GM19455 (cell line): Measurements from ENCODE around the gene ZFYVE28.
"Not testable (repeated sequence)": the region's sequence is repeated elsewhere in the genome, so short reads cannot be mapped to it uniquely, and the experiment has no call there.

Experiments used
- ATAC-seq: cut with Tn5 transposase; IDR thresholded peaks from one replicate; pipeline ENCODE4 v1.9.1; 2021; ENCODE audit not compliant: unreplicated experiment

ZFYVE28 gene

DNA sequence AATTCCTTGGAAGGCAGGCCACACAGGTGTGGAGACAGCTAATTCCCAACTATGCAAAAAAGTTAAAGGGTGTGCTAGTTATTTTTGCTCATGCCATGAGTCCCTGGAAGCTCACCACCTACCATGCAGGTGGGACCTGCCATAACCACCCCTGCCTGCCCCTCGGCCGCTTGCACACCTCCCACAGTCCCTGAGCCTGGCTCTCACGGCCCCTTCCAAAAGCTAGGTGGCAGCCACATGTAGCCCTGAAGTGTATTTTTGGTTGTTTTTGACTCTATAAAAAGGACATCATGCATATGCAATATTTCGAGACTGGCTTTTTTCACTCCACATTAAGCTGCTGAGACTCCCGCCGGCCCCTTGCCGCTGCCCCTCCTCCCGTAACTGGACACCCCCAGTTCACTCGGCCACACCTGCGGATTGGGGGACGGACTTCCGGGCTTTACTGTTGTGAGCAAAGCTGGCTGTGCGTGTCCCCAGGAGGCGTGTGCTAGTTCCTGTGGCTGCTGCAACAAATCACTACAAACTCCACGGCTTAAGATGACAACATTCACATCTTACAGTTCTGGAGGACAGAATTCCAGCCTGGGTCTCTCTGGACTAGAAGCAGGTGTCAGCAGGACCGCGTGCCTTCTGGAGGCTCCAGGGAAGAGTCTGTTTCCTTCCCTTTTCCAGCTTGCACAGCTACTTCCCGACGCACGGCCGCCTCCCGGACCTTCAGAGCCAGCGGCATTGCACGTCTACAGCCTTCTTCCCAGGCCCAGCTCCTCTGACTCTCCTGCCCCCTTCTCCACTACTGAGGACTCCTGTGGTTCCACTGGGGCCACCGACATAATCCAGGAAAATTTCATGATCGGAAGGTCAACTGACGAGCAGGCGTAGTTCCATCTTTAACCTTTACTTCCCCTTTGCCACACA is 24.8 kb downstream of the ZFYVE28 start:
- ATAC-seq: no peak

DNA sequence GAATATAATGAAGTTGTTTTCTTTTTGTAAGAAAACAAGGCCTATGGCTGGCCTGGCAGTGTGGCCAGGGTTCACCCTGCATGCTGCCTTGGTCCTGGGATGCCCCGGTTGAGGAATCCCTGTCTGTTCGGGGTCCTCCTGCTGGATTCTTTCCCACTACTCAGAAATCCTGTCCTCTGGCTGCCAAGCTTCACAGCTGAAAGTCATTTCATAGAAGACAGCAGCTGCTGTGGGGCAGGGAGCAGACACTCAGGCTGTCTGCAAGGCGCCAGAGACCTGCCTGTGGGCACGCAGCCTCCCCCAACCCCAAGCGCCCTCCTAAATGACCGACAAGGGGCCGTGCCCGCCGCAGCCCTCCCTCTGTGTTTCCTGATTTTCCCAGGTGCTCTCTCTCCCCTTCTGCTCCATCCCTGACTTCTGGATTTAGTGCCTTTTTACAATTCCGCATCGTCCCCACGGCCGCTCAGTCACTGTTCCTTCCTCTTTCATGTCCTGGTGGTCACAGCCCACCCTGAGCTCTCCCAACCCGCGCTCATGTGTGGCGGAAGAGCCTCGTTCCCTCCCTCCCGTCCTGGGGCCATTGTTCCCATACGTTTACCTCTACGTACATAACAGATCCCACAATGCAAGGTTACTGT is 27.5 kb downstream of the ZFYVE28 start:
- ATAC-seq: no peak

DNA sequence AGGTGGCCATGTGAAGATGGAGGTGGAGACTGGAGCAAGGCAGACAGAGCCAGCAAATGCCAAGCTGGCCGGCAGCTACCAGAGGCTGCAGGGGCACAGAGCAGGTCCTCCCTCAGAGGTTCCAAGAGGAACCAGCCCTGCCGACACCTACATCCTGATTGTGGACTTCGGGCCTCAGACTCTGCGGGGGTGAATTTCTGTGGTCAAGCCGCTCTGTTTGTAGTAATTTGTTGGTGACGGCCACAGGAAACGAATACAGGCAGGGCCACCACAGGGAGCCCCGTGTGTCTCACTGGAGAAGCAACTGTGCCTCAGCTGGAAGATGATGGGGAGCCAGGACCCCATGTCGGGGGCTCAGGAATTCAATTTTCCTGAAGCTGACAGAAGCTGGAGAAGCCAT is 28.3 kb downstream of the ZFYVE28 start:
- ATAC-seq: no peak

DNA sequence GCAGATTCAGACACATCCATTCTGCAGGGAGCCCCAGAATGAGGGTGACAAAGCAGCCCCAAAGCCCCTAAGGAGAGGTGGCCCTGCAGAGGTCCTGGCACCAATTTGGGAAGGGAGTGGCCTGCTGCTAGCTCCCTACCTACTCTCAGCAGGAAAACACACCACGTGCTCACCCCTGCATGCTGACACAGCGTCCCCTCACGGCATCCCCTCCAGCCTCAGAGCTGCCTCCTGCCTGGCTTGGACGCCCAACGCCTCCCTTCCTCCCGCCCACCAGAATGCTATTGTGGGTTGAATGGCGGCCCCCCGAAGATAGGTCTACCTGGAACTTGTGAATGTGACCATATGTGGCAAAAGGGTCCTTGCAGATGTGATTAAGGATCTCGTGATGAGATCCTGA is 28.8 kb downstream of the ZFYVE28 start:
- no peak for ATAC-seq

DNA sequence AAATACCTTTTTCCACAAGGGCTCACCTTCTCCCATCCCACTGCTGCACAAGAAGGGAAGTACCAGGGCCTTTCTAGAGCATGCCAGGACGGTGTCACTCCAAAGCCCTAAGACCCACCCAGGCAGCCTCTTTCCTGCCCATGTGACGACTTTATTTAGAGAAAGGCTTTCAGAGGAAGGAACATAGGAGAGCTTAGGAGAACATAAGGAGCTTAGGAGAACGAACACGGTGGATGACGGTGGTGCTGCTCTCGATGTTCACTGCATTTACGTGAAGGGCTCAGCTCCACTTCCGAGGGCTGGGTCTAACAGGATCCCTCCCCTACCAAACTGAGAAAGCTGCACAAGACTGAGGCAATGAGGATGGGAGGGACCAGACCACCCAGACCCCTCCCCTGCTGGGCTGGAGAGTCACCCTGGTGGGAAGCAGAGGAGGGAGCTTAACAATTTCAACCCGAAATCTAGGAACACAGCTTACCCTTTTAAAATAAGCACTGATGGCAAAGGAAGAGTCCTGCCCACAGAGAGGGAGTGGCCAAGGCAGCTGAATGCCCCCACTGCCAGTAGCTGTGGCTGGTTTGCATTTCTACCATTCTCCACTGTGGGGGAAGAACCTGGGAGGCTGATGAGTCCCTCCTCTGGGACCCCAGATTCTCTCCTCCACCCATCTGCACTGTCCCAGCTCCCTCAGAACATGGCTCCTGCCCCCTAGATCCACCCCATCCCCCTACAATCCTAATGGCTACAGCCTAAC is 29.8 kb downstream of the ZFYVE28 start:
- ATAC-seq: no peak

DNA sequence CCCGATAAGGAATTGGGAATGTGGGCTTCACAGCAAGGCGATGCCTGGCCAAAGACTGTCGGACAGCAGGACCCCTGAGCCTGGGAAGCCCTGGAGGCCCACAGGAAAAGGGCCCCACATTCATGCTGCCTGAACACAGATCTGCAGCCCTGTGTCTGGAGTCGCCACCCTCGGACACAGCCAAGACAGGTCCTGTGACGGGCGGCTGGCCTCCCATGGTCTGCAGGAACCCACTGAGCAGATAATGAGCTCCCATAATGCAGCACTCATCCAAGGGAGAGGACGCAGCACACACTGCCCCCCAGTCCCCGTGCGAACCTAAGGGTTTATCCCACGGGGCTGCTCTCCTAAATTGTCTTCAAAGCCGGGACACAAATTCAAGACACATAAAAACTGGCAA is 30.6 kb downstream of the ZFYVE28 start:
- ATAC-seq: no peak

DNA sequence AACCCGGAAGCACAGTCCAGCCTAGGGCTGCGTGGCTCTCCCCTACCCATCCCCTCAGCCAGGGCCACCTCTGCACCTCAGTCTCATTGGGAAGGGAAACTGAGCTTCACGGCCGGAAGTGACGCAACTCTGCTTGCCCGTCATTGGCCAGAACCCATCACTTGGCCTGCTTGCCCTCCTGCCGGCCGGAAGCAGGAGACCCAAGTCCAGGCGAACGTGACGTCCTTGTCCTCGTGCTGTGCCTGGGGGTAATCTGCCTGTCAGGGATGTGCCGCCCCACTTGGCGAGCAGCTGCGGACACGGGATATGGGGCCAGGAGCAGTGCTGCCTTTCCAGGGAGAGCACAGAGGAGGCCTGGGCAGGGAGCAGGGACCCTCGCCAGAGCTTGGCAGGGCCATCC is 31.2 kb downstream of the ZFYVE28 start:
- no peak for ATAC-seq

DNA sequence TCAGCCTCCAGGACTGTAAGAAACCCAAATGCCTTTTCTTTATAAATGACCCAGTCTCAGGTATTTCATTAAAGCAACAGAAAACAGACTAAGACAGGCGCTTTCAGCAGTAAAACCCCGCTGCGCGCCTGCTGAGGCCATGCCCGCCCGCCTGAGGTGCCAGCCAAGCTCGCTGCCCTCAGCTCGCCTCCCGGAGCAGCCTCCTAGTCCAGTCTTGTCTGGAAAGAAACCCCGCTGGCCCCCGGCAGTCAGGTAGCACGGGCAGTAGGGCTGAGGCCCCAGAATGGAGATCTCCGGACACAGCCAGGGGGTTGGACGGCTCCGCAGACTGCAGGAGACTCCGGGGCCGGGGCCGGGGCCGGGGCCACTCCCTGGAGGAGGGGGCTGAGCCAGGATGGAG is 31.7 kb downstream of the ZFYVE28 start:
- no peak for ATAC-seq

DNA sequence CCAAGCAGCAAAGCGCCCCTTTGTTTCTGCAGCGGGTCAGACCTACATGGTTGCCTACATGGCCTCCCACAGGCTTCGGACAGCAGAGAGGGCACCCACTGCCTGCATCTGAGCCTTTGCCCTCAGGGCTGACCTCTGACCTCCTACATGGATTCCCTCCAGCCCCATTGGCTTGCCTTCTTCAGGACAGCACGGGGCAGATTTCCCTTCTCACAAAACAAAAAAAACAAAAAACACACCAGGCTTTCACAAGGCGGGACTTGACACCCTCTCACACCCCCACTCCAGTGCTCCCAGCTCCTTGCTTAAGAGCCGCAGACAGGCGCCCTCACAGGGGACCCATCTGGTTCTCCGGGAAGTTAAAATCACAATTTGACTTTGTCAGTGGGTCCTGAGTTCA is 32.9 kb downstream of the ZFYVE28 start:
- no peak for ATAC-seq

DNA sequence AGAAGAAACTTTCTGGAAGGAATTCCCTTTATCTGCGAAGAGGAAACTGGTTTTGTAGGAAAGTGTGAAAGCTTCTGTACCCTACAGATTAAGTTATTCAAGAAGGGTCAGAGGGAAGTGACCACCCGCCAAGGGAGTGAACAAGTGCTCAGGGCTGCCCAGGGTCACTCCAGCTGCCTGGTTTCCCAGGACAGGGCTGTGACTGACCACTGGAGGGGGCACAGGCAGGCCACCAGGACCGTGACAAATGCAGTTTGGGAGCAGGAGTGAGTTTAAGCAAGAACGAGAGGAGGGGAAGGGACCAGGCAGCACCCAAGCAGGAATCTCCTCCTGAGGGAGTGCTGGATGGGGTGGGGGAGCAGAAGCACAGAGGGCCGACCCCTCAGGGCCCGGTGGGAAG is 34.2 kb downstream of the ZFYVE28 start:
- no peak for ATAC-seq

DNA sequence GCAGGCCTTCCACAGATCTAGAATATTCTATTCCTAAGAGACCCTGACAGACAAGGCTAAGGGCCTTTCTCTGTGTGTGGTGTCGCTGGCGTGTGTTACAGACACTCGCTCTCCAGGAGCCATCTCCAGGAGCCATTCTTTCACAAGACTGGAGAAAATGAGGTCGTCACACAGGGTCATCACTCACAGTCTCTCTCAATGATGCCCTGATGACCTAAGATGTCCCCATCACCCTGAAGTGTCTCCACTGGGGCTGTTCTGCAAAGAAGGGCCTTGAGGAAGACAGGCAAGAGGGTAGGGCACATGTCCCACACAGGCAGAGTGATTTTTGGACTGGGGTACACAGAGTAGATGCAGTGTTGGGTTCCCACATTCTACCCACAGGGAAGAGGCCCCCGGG is 34.7 kb downstream of the ZFYVE28 start:
- no peak for ATAC-seq

DNA sequence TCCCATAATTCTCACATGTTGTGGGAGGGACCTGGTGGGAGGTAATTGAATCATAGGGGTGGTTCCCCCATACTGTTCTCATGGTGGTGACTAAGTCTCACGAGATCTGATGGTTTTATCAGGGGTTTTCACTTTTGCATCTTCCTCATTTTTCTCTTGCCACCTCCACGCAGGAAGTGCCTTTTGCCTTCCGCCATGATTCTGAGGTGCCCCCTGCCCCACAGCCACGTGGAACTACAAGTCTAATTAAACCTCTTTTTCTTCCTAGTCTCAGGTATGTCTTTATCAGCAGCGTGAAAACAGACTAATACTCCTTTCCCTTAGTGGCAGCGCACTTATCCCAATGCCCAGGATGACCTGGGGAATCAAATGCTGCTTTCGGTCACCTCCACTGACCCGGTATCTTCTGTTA is 35.2 kb downstream of the ZFYVE28 start:
- ATAC-seq: not testable (repeated sequence)

DNA sequence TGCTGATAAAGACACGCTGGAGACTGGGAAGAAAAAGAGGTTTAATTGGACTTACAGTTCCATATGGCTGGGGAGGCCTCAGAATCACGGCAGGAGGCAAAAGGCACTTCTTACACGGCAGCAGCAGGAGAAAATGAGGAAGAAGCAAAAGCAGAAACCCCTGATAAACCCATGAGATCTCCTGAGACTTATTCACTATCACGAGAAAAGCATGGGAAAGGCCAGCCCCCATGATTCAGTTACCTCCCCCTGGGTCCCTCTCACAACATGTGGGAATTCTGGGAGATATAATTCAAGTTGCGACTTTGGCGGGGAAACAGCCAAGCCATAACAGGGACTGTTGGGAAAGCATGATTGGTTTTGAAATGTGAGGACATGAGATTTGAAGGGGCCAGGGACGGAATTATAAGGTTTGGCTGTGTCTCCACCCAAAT is 35.7 kb downstream of the ZFYVE28 start:
- not testable (repeated sequence) for ATAC-seq

DNA sequence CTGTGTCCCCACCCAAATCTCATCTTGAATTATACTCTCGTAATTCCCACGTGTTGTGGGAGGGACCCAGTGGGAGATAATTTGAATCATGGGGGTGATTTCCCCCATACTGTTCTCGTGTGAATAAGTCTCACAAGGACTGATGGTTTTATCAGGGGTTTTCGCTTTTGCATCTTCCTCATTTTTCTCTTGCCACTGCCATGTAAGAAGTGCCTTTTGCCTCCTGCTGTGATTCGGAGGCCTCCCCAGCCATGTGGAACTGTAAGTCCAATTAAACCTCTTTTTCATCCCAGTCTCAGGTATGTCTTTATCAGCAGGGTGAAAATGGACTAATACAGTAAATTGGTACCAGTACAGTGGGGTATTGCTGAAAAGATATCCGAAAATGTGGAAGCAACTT is 37.9 kb downstream of the ZFYVE28 start:
- not testable (repeated sequence) for ATAC-seq

DNA sequence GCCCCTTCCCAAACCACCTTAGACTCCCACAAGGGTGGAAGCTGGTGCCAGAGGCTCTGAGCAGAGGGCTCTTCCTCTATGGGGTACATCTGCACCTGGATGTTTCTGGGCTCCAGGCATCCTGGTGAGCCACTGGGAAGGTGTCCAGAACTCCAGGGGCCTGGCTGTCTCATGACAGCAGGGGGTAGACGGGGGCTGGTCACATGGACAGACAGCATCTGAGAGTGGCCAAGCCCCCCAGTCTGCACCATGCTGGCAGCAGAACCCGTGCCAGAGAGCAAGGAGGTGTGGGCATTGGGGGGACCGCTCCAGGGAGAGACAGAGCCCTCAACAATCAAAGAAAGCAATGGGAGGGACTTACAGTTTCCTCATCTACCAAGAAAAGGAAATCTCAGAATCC is 39.5 kb downstream of the ZFYVE28 start:
- ATAC-seq: no peak

DNA sequence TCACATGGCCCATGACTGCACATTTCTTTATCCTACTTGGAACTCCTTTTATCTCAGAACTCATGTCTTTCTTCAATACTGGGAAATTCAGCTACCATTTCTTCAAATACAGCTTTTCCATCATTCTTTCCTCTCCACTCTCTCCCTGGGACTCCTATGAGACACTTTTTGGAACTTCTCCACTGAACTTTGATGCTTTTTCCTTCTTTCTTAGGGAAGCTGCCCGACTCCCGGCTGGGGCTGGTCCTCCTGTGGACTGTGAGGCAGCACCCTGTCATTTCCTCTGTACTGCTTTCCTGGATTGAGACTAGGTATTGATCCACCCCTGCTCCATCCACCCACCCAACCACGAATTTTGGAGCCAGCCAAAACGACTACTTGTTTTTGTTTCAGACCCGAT is 40.0 kb downstream of the ZFYVE28 start:
- ATAC-seq: no peak

DNA sequence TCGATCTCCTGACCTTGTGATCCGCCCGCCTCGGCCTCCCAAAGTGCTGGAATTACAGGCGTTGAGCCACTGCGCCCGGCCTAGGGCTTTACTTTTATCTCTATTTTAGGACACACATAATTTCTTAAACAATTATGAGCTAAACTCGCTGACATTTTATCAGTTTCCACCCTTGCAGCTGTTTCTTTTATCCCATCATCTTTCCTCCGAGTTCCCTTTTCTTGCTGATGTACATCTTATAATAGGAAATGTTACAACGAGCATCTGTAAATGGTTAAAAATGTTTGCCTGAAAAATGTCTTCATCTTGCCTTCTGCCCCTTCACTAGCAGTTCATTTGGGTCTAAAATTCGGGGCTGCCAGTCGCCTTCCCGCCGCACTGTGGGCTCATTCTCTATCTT is 41.2 kb downstream of the ZFYVE28 start:
- no peak for ATAC-seq

DNA sequence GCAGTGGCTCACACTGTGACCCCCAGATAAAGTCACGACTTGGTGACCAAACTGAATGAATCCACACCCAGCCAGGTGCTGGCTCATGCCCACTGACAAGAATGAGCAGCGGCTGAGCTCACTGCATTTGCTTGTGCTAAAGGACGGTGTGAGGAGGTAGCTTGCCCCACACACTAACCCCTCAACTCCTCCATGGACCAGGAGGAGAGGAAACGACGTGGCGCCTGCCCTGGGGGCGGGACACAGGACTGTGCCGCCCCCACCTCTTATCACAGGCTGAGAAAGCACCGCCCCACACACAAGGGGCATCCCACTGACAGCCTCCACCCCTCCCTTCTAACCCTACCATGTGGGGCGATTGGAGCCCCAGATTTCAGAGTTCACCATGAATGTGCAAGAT is 43.0 kb downstream of the ZFYVE28 start:
- no peak for ATAC-seq

DNA sequence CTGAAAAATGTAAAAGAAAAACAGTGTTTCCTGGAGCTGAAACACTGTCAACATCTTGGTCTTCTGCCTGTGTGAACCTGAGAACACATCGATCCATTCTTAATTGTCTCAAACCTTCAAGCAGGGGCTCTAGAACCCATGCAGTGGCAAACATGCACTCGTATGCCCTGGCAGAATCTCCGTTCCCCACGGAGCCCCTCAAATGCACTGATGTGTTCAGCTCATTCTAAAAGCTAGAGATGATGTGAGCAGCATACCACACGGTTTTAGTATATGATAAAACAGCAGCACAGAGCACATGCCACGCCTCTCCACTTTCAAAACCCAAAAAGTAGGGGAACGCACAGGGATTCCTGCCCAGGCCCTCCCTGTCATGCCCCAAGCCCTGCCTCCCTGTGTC is 44.9 kb downstream of the ZFYVE28 start:
- ATAC-seq: no peak

DNA sequence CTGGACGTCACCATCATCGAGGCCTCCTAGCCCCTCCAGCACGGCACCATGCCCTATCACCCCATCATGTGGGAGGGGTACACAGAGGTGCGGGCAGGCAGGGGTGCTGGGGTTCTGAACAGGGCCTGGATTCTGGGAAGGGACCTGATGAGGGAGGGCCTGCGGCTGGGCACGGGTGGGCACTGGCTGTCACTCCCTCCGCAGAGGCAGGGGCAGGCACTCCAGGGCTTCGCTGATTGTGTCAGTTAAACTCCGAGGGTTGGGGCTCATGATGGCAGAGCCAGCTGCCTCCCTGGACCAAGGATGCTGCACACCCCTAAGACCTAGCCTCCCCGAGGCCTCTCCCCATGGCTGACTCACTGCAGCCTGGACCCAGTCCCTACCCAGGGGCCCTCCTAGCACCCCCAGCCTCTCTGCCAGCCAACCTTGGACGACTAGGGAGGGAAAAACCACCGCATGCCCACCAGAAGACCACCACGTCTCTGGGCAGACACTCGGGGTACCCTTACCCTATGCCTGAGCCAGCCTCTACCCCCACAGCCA is 45.9 kb downstream of the ZFYVE28 start:
- ATAC-seq: no peak

DNA sequence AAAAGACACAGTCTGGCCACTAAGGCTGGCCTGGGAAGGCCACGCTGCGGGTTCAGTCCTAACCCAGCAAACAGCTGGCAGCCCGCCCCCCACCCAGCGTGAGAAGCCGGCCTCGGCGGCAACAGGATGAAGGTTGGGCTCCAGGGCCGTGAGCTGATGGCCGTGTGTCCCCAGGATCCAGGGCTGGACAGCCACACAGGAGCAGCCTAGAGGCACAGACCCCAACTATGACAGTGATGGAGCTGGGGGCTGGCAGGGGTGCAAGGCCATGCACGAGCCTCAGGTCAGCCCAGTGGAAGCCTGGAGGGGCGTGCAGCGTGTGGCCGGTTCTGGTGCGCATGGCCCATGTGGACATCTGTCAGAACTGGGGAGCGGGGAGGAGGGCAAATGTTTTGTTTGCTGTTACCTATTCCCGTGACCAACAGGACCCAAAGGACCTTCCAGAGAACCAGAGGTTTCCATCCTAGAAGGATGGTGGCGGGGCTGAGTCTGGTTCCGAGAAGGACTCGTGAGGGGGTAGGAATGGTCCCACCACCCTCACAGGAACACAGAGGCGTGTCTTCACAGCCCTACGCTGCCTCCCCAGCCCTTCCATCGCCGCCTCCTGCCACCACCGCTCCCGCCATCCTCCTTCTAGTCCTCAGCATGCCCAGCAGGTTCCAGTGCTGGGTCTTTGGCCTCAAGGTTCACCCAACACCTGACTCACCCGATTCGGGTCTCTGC is 46.5 kb downstream of the ZFYVE28 start:
- ATAC-seq: no peak
